CD4-positive, alpha-beta T cell (primary cell): Measurements from ENCODE around the gene DGKI. TPM values are rescaled to one million over a fixed set of nuclear protein-coding genes. Genes with fewer than 3 reads are reported as not detected.

ENCODE experiments used
- ATAC-seq: fragments of 200-7000 bp; cut with Tn5 transposase; one replicate; pipeline ENCODE4 v1.10.0; 2022; ENCODE audit warnings: mild to moderate bottlenecking; ENCODE audit not compliant: poor library complexity
- CTCF ChIA-PET: fragments of 350-600 bp; sonication (Branson Sonifier 250); formaldehyde crosslinking; loops from one replicate; lab custom pipeline; 2021; ENCODE audit warnings: antibody characterized with exemption, inconsistent platforms; lab: Charles Lee
- POLR2A ChIA-PET: fragments of 350-600 bp; sonication (Branson Sonifier 250); formaldehyde crosslinking; loops from one replicate; lab custom pipeline; 2021; ENCODE audit warnings: antibody characterized with exemption, inconsistent platforms; lab: Charles Lee
- DNase-seq, 14 experiments: peaks; one replicate each; pipeline ENCODE4 v3.0.0-alpha.2; 2013 to 2020; ENCODE audit warnings: mixed read lengths in 2 of 14
- H3K27ac ChIP-seq, 2 donors: one replicate each; pipeline versions ENCODE4 v1.5.1 to v1.7.0; 2013; ENCODE audit warnings: low read length in 2 of 2, low read depth in 1 of 2, mild to moderate bottlenecking in 1 of 2
- H3K27me3 ChIP-seq, 2 experiments: 1 replicate in 1 of 2; 2 replicates in 1 of 2; pipeline versions ENCODE4 v1.6.1 to v1.7.0; 2013; ENCODE audit warnings: low read length in 2 of 2, control low read depth in 1 of 2, mild to moderate bottlenecking in 1 of 2, moderate library complexity in 1 of 2; ENCODE audit not compliant: insufficient read depth in 2 of 2, control insufficient read depth in 1 of 2
- H3K36me3 ChIP-seq: one replicate; pipeline ENCODE4 v1.6.1; 2013; ENCODE audit warnings: low read length, control low read depth; ENCODE audit not compliant: insufficient read depth
- H3K4me1 ChIP-seq: one replicate; pipeline ENCODE4 v1.6.1; 2013; ENCODE audit warnings: low read length, control low read depth; ENCODE audit not compliant: insufficient read depth
- H3K4me3 ChIP-seq: one replicate; pipeline ENCODE4 v1.5.1; 2013; ENCODE audit warnings: mild to moderate bottlenecking, low read length, moderate library complexity
- H3K9me3 ChIP-seq, 2 experiments: 1 replicate in 1 of 2; 2 replicates in 1 of 2; pipeline versions ENCODE4 v1.6.1 to v1.7.0; 2013; ENCODE audit warnings: low read length in 2 of 2, mild to moderate bottlenecking in 2 of 2, control low read depth in 1 of 2, moderate library complexity in 1 of 2; ENCODE audit not compliant: control insufficient read depth in 1 of 2, insufficient read depth in 1 of 2
- H3K27ac Mint-ChIP-seq: one replicate; pipeline ENCODE4 v1.8.0; 2020; ENCODE audit warnings: mixed read lengths
- H3K27me3 Mint-ChIP-seq: one replicate; pipeline ENCODE4 v1.8.0; 2021; ENCODE audit warnings: mixed read lengths
- H3K36me3 Mint-ChIP-seq: one replicate; pipeline ENCODE4 v1.8.0; 2021; ENCODE audit warnings: low read depth, mixed read lengths
- H3K4me1 Mint-ChIP-seq: one replicate; pipeline ENCODE4 v1.8.0; 2021; ENCODE audit warnings: low read depth, mixed read lengths
- H3K4me3 Mint-ChIP-seq: one replicate; pipeline ENCODE4 v1.8.0; 2020; ENCODE audit warnings: mild to moderate bottlenecking, mixed read lengths
- H3K9me3 Mint-ChIP-seq: one replicate; pipeline ENCODE4 v1.8.0; 2020; ENCODE audit warnings: mixed read lengths
- CTCF ChIP-seq: fragments of 200-600 bp; IDR thresholded peaks from one replicate; pipeline ENCODE4 v1.8.0; 2022; ENCODE audit warnings: antibody characterized with exemption, mild to moderate bottlenecking
- intact Hi-C, 2 experiments: fragments of 100-400 bp; cut with DNase I in 1 of 2; cut with micrococcal nuclease in 1 of 2; formaldehyde crosslinking; loops; one replicate each; pipeline versions ENCODE4 v1.15.1 to v1.9.0; 2023 to 2025; cut with DNase I, micrococcal nuclease
- total RNA-seq, 174 experiments: library from RNA in 2 of 174; stranded (reverse) in 2 of 174; gene quantifications; one replicate each; pipeline ENCODE4 v1.2.3 and lab custom pipeline; 2021 to 2026

DGKI gene
- total RNA-seq, 2 experiments from 2014 or later, result not detected

DNA sequence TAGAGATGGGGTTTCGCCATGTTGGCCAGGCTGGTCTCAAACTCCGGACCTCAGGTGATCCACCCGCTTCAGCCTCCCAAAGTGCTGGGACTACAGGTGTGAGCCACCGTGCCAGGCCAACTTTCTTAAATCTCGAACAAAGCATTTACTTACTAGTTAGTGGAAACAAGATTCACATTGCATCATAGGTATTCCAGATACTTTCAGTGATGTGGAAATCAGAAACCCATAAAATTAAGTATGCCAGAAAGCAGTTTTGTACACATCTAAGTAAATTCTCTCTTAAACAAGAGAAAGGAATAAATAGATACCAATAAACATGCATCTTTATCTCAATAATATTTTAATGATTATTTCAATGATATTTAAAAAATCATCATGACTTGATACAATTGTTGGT lies 75.5 kb downstream of the DGKI start:
- ChIA-PET POLR2A (no interaction called here), CTCF (no interaction called here)
- intact Hi-C loops, result no loop called here

DNA sequence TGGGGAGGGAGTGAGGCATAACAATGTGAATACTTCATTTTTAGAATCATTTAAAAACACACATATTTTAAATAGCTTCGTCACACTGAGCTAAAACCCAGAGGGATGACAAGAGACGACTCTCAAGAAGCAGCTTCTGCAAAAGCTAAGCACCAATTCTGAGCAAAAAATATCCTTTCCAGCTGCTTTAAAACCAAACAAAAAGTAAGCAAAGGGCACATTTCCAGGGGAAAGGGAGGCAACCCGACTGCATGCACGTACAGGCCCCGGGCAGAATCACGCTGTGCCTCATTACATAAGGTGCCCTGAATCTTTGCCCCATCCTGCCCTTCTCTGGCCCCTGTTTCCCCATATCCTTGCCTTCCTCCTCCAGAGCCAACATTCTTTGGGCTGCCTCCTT lies 78.4 kb downstream of the DGKI start:
- ATAC-seq, result no peak
- Histone ChIP-seq H3K36me3 (no peaks in the 10 kb centered on the region), H3K4me3 (no peak overlapping the region), H3K27me3 (no peaks in the 10 kb centered on the region), H3K27ac (no peak overlapping the region), H3K9me3 (no peaks in the 10 kb centered on the region), H3K4me1 (no peaks in the 10 kb centered on the region)
- no peaks in the 10 kb centered on the region for H3K4me1 Mint-ChIP-seq
- no peak overlapping the region for H3K27ac Mint-ChIP-seq
- H3K27me3 Mint-ChIP-seq, result peaks cover 12% of the 10 kb centered on the region
- CTCF ChIA-PET, result no interaction called here
- DNase-seq, result no peak
- no peaks in the 10 kb centered on the region for H3K36me3 Mint-ChIP-seq
- intact Hi-C loops, result no loop called here
- TF ChIP-seq CTCF, result no peak
- POLR2A ChIA-PET, result no interaction called here
- H3K4me3 Mint-ChIP-seq, result no peak overlapping the region
- peaks cover 2% of the 10 kb centered on the region for H3K9me3 Mint-ChIP-seq

More for the DNA sequence above, 75.5 kb downstream of the DGKI start:
- Mint-ChIP-seq H3K9me3 (peaks cover 2% of the 10 kb centered on the region), H3K4me3 (no peak overlapping the region), H3K4me1 (no peaks in the 10 kb centered on the region), H3K27ac (no peak overlapping the region), H3K27me3 (peaks cover 4% of the 10 kb centered on the region), H3K36me3 (no peaks in the 10 kb centered on the region)
- DNase-seq, result no peak
- H3K4me3 ChIP-seq, result no peak overlapping the region
- no peak overlapping the region for H3K27ac ChIP-seq
- no peak for TF ChIP-seq CTCF
- no peaks in the 10 kb centered on the region for H3K36me3 ChIP-seq
- H3K27me3 ChIP-seq, result no peaks in the 10 kb centered on the region
- ATAC-seq, result no peak
- no peaks in the 10 kb centered on the region for H3K4me1 ChIP-seq
- no peaks in the 10 kb centered on the region for H3K9me3 ChIP-seq

GRCh38 chr7:137762334-137762733 lies 84.4 kb downstream of the DGKI start:
- H3K9me3 ChIP-seq, result no peaks in the 10 kb centered on the region
- no peak overlapping the region for H3K4me3 ChIP-seq
- H3K27me3 ChIP-seq, result no peaks in the 10 kb centered on the region
- H3K4me3 Mint-ChIP-seq, result no peak overlapping the region
- no peaks in the 10 kb centered on the region for H3K4me1 Mint-ChIP-seq
- no peaks in the 10 kb centered on the region for H3K36me3 ChIP-seq
- ATAC-seq (no peak), DNase-seq (no peak)
- no peak for TF ChIP-seq CTCF
- H3K9me3 Mint-ChIP-seq, result no peaks in the 10 kb centered on the region
- H3K27me3 Mint-ChIP-seq, result peaks cover 20% of the 10 kb centered on the region
- H3K27ac Mint-ChIP-seq, result no peak overlapping the region
- no peaks in the 10 kb centered on the region for H3K4me1 ChIP-seq
- no peaks in the 10 kb centered on the region for H3K36me3 Mint-ChIP-seq
- intact Hi-C loops, result no loop called here
- POLR2A ChIA-PET, result no interaction called here
- no peak overlapping the region for H3K27ac ChIP-seq
- CTCF ChIA-PET, result no interaction called here
